BJ (cell line): ENCODE results near the gene KRTAP9-1. TPM values are rescaled to one million over a fixed set of nuclear protein-coding genes. Genes with fewer than 3 reads are reported as not detected.

Source experiments
- CTCF ChIA-PET: fragments of 350-600 bp; formaldehyde crosslinking; extraction: SDS; loops from one replicate; lab custom pipeline; 2021; ENCODE audit warnings: antibody characterized with exemption, inconsistent platforms; lab: Yijun Ruan, JAX
- POLR2A ChIA-PET: fragments of 300-600 bp; sonication (Branson Sonifier 250); formaldehyde crosslinking; extraction: SDS; loops from one replicate; lab custom pipeline; 2021; ENCODE audit warnings: antibody characterized with exemption; lab: Charles Lee
- DNase-seq: peaks from one replicate; pipeline ENCODE4 v3.0.0-alpha.2; 2011; ENCODE audit warnings: low read depth
- H3K27me3 ChIP-seq: 2 replicates; pipeline ENCODE4 v1.6.0; 2011; ENCODE audit warnings: low read length; ENCODE audit not compliant: control insufficient read depth, insufficient read depth
- H3K36me3 ChIP-seq: 2 replicates; pipeline ENCODE4 v1.5.1; 2011; ENCODE audit warnings: low read length; ENCODE audit not compliant: control insufficient read depth, insufficient read depth
- H3K4me3 ChIP-seq: 2 replicates; pipeline ENCODE4 v1.5.1; 2011; ENCODE audit warnings: low read depth, mild to moderate bottlenecking, control low read depth, low read length
- CTCF ChIP-seq: IDR thresholded peaks from 2 replicates; pipeline ENCODE4 v1.5.1; 2011; ENCODE audit warnings: low read depth, mild to moderate bottlenecking, control low read depth, inconsistent platforms, low read length, moderate library complexity; ENCODE audit not compliant: insufficient read depth
- polyA plus RNA-seq: library from polyadenylated mRNA; depleted of rRNA; stranded (reverse); fragments of >200 nt; gene quantifications from 2 replicates; pipeline ENCODE4 v1.2.3, GENCODE V29; 2011

The KRTAP9-1 gene
- polyA plus RNA-seq, 1 experiment = not detected

- H3K36me3 ChIP-seq = no peaks in the 10 kb centered on the region
- TF ChIP-seq CTCF = no peak
- no peak for DNase-seq
- ChIA-PET CTCF (no interaction called here), POLR2A (no interaction called here)
- H3K27me3 ChIP-seq = no peaks in the 10 kb centered on the region; the same call in 1 of the 2 replicates
- H3K4me3 ChIP-seq = no peak overlapping the region
Observed at GRCh38 chr17:41185001-41185400, 4.7 kb upstream of the KRTAP9-1 start.

- POLR2A ChIA-PET = no interaction called here
- Histone ChIP-seq H3K27me3 (no peaks in the 10 kb centered on the region; the same call in 1 of the 2 replicates), H3K36me3 (no peaks in the 10 kb centered on the region), H3K4me3 (no peak overlapping the region)
- DNase-seq = no peak
- TF ChIP-seq CTCF = no peak
- CTCF ChIA-PET = no interaction called here
Observed at GRCh38 chr17:41186872-41187271, 2.8 kb upstream of the KRTAP9-1 start.

- no peaks in the 10 kb centered on the region for H3K36me3 ChIP-seq
- CTCF ChIA-PET = no interaction called here
- DNase-seq = no peak
- POLR2A ChIA-PET = no interaction called here
- no peaks in the 10 kb centered on the region; the same call in 1 of the 2 replicates for H3K27me3 ChIP-seq
- no peak overlapping the region for H3K4me3 ChIP-seq
- no peak for TF ChIP-seq CTCF
Observed at GRCh38 chr17:41190328-41190727, 641 bp downstream of the KRTAP9-1 start.

- H3K4me3 ChIP-seq = no peak overlapping the region
- DNase-seq = no peak
- H3K36me3 ChIP-seq = no peaks in the 10 kb centered on the region
- ChIA-PET CTCF (interaction anchor here (0.6 kb wide), 1 partner anchor 270 kb away, joined by 3 read pairs; no protein-coding TSS in a partner anchor), POLR2A (no interaction called here)
- H3K27me3 ChIP-seq = no peaks in the 10 kb centered on the region
- no peak for TF ChIP-seq CTCF
Observed at GRCh38 chr17:41196068-41196467, 6.4 kb downstream of the KRTAP9-1 start.

GRCh38 chr17:41199421-41200078, 9.9 kb downstream of the KRTAP9-1 start:
- CTCF ChIA-PET = no interaction called here
- DNase-seq = no peak
- no peaks in the 10 kb centered on the region for H3K27me3 ChIP-seq
- POLR2A ChIA-PET = no interaction called here
- H3K4me3 ChIP-seq = no peak overlapping the region
- H3K36me3 ChIP-seq = no peaks in the 10 kb centered on the region
- no peak for TF ChIP-seq CTCF
